HUES6 (cell line): ENCODE measurements around the gene DNAJB2.

ENCODE experiments used
- H3K27ac ChIP-seq: 2 replicates; pipeline ENCODE4 v1.7.0; 2013; ENCODE audit warnings: low read depth, mild to moderate bottlenecking, low read length, inconsistent platforms
- H3K27me3 ChIP-seq: 2 replicates; pipeline ENCODE4 v1.6.1; 2013; ENCODE audit warnings: low read length; ENCODE audit not compliant: control insufficient read depth, insufficient read depth
- H3K36me3 ChIP-seq: 2 replicates; pipeline ENCODE4 v1.6.1; 2013; ENCODE audit warnings: low read length; ENCODE audit not compliant: control insufficient read depth, insufficient read depth
- H3K4me1 ChIP-seq: 2 replicates; pipeline ENCODE4 v1.6.1; 2013; ENCODE audit warnings: low read length; ENCODE audit not compliant: control insufficient read depth, insufficient read depth
- H3K4me3 ChIP-seq: 2 replicates; pipeline ENCODE4 v1.5.1; 2013; ENCODE audit warnings: low read depth, low read length
- H3K9ac ChIP-seq: one replicate; pipeline ENCODE4 v1.6.1; 2013; ENCODE audit warnings: mild to moderate bottlenecking, low read length
- H3K9me3 ChIP-seq: 2 replicates; pipeline ENCODE4 v1.6.1; 2013; ENCODE audit warnings: low read depth, low read length; ENCODE audit not compliant: control insufficient read depth, insufficient read depth

Gene DNAJB2

DNA sequence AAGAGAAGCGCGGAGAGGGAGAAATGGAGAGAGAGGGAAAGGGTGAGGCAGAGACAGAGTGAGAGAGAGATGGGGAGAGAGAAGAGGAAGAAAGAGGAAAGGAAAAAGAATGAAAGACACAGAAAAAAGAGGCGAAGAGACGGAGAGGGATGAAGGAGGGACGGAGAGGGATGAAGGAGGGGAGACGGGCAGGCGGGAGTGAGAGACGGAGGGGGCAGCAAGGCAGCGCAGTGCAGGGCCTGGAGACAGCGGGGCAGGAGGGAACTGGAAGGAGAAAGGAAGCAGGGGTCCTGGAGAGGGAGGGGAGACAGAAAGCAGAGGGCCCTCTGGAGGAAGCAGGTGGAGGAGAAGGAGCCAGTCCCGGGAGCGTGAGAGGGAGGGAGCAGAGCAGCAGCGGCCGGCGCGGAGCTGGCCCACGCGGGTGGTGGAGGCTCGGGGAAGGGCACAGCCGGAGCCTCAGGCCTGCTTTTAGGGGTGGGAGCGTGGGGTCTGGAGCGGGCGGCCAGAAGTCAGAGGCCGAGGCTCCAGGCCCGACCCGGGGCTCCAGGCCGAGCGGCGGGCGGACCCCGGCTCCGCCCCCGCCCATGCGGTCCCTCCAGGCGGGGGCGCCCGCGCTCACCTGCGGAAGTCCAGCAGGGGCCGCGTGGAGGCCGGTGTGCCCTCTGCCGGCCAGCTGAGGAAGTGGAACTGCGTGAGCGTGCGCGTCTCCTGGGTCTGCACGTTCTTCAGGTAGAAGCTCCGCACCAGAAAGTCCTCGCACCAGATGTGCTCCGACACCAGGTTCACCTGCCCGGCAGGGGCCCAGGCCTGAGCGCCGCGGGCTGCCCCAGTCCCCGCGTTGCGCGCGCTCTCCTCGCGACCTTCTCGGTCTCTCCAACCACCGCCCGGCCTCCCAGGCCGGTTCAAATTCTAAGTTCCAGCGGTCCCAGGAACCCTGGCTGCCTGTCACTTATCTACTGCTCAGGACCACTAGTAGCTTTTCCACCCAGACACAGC is 15.5 kb downstream of the DNAJB2 start:
- no peaks in the 10 kb centered on the region for H3K9me3 ChIP-seq
- H3K9ac ChIP-seq, result peak overlapping the region; percentile 84
- H3K36me3 ChIP-seq, result no peaks in the 10 kb centered on the region
- H3K27me3 ChIP-seq, result peaks cover 29% of the 10 kb centered on the region
- H3K4me3 ChIP-seq, result peak overlapping the region; percentile 84
- peaks cover 8% of the 10 kb centered on the region for H3K4me1 ChIP-seq
- no peak overlapping the region for H3K27ac ChIP-seq

DNA sequence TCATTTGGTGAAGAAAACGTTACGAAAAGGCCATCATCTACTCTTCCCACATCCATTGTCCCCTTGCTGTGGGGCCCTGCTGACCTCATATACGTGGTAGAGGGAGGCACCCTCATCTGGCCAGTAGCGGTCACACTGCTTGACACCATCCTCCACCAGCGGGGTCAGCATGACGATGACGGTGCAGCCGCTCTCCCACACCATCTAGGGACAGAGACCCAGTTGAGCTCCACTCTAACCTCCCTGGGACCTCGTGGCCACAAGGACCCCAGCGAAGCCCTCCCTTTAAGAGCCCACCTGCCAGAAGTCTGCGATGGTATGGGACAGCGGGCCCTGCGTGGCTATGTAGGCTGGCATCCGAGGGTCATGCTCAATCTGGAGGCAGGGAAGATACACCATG is 17.0 kb downstream of the DNAJB2 start:
- H3K36me3 ChIP-seq, result no peaks in the 10 kb centered on the region
- no peak overlapping the region for H3K9ac ChIP-seq
- no peak overlapping the region for H3K27ac ChIP-seq
- no peaks in the 10 kb centered on the region for H3K9me3 ChIP-seq
- peaks cover 8% of the 10 kb centered on the region for H3K4me1 ChIP-seq
- peaks cover 44% of the 10 kb centered on the region for H3K27me3 ChIP-seq
- H3K4me3 ChIP-seq, result no peak overlapping the region

DNA sequence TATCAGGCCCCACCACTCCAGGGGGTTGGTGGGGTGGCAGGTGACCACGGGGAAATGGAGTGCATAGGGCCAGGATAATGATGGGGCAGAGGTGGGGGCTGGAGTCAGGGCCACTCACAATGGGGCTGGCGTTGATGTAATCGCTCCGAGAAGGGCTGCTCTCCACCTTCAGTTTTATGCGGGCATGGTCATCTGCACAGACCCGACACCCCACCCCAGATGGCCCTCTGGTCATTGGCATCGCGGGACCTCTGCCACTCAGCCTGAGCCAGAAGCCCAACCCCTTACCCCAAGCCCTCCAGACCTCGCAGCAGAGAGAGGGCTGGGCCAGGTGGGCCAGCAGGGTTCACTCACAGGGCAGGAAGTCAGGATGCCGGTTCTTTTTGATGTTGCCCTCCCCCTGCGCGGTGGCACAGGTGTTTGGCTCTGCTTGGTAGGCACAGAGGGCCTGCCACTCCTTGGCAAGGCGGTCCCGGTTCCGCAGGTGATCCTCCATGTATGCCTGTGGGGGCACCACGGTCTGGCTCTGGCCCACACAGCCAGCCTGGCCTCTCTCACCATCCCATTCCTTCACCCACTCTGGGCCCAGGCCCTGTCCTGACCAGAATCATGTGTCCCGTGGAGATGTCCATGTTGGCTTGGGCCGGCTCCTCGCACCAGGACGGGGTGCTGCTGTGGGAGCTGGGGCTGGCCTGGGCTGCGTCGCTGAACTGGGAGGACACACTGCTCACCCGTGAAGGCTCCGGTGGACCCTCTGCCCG is 17.6 kb downstream of the DNAJB2 start:
- no peak overlapping the region for H3K4me3 ChIP-seq
- H3K4me1 ChIP-seq, result peaks cover 8% of the 10 kb centered on the region
- no peak overlapping the region for H3K9ac ChIP-seq
- no peaks in the 10 kb centered on the region for H3K9me3 ChIP-seq
- no peaks in the 10 kb centered on the region for H3K36me3 ChIP-seq
- peaks cover 50% of the 10 kb centered on the region for H3K27me3 ChIP-seq
- no peak overlapping the region for H3K27ac ChIP-seq

DNA sequence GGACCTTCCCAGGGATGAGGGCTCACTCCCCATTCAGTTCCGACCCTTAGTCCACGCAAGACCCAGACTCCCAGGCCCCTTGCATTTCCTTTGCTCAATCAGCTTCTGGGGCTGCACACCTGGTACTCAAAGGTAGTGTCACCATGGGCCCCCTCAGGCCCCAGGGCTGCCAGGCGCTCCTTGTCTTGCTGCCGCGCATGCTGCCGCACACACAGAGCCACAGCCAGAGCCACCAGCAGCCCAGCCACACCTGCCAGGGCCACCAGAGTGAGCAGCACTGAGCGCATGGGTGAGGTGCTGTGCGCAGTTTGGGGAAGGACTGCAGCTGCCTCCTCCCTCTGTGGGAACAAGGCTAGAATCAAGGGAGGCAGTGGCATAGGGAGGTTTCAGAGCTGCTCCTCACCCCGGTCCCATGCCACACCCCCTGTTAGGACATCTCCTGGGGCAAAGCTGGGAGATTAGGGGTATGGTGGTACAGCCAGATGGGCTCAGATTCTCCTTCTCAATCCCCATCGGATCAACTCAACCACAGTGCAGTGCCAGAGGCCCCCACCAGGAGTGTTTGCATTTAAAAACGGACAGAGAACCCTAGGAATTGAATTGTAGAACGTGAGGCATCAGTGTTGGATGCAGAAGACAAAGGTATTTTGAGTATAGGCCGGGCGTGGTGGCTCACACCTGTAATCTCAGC is 18.7 kb downstream of the DNAJB2 start:
- Histone ChIP-seq H3K27me3 (peaks cover 61% of the 10 kb centered on the region), H3K4me3 (no peak overlapping the region), H3K36me3 (no peaks in the 10 kb centered on the region), H3K4me1 (peaks cover 8% of the 10 kb centered on the region), H3K27ac (no peak overlapping the region), H3K9ac (no peak overlapping the region), H3K9me3 (no peaks in the 10 kb centered on the region)

DNA sequence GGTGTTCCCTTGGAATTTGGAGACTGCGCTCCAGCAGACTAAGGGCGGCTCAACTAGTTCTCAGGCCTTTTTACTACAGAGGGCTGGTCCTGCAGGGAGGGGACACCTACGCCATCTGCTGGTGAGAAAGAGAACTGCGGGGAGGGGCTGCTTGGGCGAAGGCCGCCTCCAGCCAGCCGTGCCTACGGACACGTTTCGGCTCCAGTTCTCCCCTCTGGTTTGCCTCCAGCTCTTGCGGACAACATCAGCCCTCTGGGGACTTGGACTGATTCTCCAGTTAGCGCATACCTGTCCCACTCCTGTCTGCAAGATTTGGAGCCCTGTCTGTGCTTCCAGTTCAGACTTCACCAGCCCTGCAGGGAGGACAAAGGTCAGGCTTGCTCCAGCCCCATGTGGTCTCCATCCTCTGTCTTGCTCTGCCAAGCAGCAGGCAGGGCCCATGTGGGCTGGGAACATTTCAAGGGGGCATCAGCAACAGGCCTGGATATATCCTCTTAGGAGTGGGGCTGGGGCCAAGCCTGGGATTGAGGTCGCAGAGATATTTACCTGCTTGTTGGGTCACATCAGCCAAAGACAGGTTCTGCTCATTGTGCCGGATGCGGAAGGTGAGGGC is 19.7 kb downstream of the DNAJB2 start:
- Histone ChIP-seq H3K36me3 (no peaks in the 10 kb centered on the region), H3K27me3 (peaks cover 67% of the 10 kb centered on the region), H3K4me3 (no peak overlapping the region), H3K27ac (no peak overlapping the region), H3K9me3 (no peaks in the 10 kb centered on the region), H3K4me1 (peaks cover 8% of the 10 kb centered on the region), H3K9ac (no peak overlapping the region)

DNA sequence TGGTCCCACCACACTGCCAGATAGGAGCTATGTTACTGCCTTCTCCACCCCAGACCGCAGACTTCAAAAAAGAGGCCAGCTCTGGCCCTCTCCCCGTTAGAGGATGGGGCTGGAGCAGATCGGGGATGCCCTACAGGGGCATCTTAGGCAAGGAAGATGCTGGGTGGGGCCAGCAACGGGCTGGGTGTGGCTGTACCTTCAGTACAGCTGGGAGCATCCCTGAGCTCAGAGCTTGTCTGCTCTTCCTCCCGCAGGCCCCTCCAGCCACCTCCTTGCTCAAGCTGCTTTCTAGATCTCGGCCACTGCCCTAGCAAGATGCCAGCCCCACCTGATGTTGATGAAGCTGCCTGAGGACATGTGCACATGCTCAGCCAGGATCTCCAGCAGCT is 20.2 kb downstream of the DNAJB2 start:
- Histone ChIP-seq H3K36me3 (no peaks in the 10 kb centered on the region), H3K9me3 (no peaks in the 10 kb centered on the region), H3K27me3 (peaks cover 63% of the 10 kb centered on the region), H3K27ac (no peak overlapping the region), H3K4me1 (peaks cover 3% of the 10 kb centered on the region; the same call in 1 of the 2 replicates), H3K9ac (no peak overlapping the region), H3K4me3 (no peak overlapping the region)

DNA sequence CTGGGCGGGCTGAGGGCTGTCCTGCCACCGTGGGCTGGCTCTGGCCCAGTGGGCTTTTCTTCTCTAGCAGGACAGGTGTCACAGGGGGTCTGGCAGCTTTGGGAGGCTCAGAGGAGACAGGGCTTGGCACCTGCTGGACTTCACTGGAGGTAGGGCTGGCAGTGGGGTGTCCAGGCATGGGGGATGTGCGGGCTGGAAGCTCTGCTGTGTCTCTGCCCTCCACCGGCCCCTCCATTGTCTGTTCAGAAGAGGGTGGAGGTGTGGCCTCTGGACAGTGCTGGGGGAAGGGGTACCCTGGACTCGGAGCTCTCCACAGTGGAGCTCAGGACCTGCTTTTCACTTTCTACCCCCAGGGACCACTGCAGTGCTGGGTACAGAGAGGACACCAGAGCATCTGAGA is 20.9 kb downstream of the DNAJB2 start:
- H3K4me3 ChIP-seq, result no peak overlapping the region
- H3K36me3 ChIP-seq, result no peaks in the 10 kb centered on the region
- peaks cover 69% of the 10 kb centered on the region for H3K27me3 ChIP-seq
- H3K9ac ChIP-seq, result no peak overlapping the region
- no peaks in the 10 kb centered on the region for H3K9me3 ChIP-seq
- H3K4me1 ChIP-seq, result peaks cover 3% of the 10 kb centered on the region; the same call in 1 of the 2 replicates
- no peak overlapping the region for H3K27ac ChIP-seq

DNA sequence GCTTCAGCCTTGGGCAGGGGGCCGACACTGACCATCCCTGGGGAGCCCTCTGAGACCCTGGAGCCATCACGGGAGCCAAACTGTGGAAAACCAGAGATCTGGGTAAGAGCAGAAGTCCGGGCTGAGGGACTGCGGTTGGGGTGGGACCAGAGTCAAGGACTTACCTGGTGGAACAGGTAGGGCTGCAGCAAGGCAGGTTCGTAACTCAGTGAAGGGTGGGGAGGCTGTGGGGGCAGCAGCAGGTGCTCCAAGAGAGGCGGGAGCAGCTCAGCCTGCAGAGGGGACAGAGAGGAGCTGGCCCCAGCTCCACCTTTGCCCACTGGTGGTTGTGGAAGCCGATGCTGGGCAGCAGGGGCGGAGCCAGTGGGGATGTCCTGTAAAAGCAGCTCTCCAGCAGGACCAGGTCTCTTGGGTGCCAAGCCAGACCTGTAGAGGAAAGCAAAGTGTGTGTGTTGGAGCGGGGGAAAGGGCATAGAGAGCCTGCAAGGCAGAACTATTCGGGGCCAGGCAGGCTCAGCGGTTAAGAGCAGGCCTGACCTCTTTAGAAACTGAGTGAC is 23.3 kb downstream of the DNAJB2 start:
- Histone ChIP-seq H3K9ac (no peak overlapping the region), H3K27ac (no peak overlapping the region), H3K36me3 (no peaks in the 10 kb centered on the region), H3K27me3 (peaks cover 78% of the 10 kb centered on the region), H3K9me3 (no peaks in the 10 kb centered on the region), H3K4me1 (peaks cover 4% of the 10 kb centered on the region; the same call in 1 of the 2 replicates), H3K4me3 (no peak overlapping the region)

DNA sequence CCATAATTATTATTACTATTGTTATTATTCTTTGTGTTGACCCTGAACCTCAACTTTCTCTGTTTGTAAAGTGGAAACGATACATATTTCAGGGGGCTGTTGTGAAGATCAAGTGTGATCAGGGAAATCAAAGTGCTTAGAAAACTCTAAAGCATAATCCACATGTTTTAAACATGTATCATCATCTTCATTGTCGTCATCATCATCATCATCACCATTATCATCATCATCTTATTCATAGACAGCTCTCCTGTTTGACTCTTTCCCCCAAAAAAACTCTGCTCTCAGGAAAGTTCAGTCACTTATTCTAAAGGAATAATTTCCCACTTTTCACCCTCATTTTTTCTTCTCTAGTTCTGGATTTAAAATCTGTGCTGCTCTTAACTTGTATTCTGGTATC is 25.1 kb downstream of the DNAJB2 start:
- Histone ChIP-seq H3K27me3 (peaks cover 87% of the 10 kb centered on the region), H3K36me3 (no peaks in the 10 kb centered on the region), H3K9me3 (no peaks in the 10 kb centered on the region)

DNA sequence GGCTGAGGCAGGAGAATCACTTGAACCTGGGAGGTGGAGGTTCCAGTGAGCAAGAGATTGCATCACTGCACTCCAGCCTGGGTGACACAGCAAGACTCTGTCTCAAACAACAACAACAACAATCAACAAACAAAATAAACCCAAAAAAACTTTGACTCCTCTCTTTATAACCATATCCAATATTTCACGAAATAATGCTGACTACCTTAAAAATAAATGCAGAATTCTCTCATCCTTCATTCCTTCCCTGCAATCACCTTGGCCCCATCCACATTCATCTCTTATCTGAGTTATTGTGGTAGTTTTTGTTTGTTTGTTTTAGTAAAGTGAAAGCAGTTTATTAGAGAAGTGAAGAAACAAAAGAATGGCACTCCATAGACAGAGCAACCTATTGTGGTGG is 26.9 kb downstream of the DNAJB2 start:
- Histone ChIP-seq H3K27ac (no peak overlapping the region), H3K27me3 (peaks cover 81% of the 10 kb centered on the region), H3K9ac (no peak overlapping the region), H3K36me3 (no peaks in the 10 kb centered on the region), H3K9me3 (no peaks in the 10 kb centered on the region), H3K4me1 (peaks cover 14% of the 10 kb centered on the region; the same call in 1 of the 2 replicates), H3K4me3 (no peak overlapping the region)

More for the DNA sequence above, 25.1 kb downstream of the DNAJB2 start:
- H3K4me1 ChIP-seq, result 0 out of 2 replicates have a peak, but pooled peaks cover 6% of the 10 kb centered on the region
- no peak overlapping the region for H3K27ac ChIP-seq
- H3K4me3 ChIP-seq, result no peak overlapping the region
- H3K9ac ChIP-seq, result no peak overlapping the region
